Brain microvascular endothelial cell (primary cell): ENCODE measurements around the gene ADCY3.
A peak's percentile ranks its signal among the peaks of the same experiment; 100 is the strongest.

Experiments
- DNase-seq: peaks from one replicate; pipeline ENCODE4 v3.0.0-alpha.2; 2020
- H3K27ac ChIP-seq: fragments of 250-450 bp; sonication (Bioruptor Pico); 2 replicates; pipeline ENCODE4 v1.5.1; 2020; ENCODE audit warnings: mild to moderate bottlenecking, moderate library complexity
- H3K27me3 ChIP-seq: fragments of 250-450 bp; sonication (Bioruptor Pico); replicated peaks from 2 replicates; pipeline ENCODE4 v1.5.1; 2020; ENCODE audit warnings: mild to moderate bottlenecking
- H3K36me3 ChIP-seq: fragments of 250-450 bp; sonication (Bioruptor Pico); replicated peaks from 2 replicates; pipeline ENCODE4 v1.5.1; 2020; ENCODE audit warnings: mild to moderate bottlenecking
- H3K4me3 ChIP-seq: 2 replicates; pipeline ENCODE4 v1.5.1; 2011; ENCODE audit warnings: low read depth, mild to moderate bottlenecking, control low read depth, low read length, moderate library complexity
- CTCF ChIP-seq: IDR thresholded peaks from 2 replicates; pipeline ENCODE4 v1.5.1; 2011; ENCODE audit warnings: low read depth, mild to moderate bottlenecking, moderate library complexity, low read length, control low read depth, inconsistent platforms; ENCODE audit errors: missing control alignments
- in situ Hi-C: cut with HindIII; loops from 2 replicates; pipeline ENCODE4 v1.10.0; 2017; ENCODE audit warnings: low sequenced_read_pairs, low pct_ligation_motif_present

Gene ADCY3

GRCh38 chr2:24856791-24857211 is 63.2 kb downstream of the ADCY3 start:
- in situ Hi-C loops: no loop called here
- no peaks in the 10 kb centered on the region for H3K36me3 ChIP-seq
- H3K27me3 ChIP-seq: no peaks in the 10 kb centered on the region
- no peak overlapping the region for H3K4me3 ChIP-seq
- no peak for DNase-seq
- no peak for TF ChIP-seq CTCF
- H3K27ac ChIP-seq: no peak overlapping the region

- DNase-seq: peak; percentile 45
- no peak for TF ChIP-seq CTCF
- no peak overlapping the region for H3K4me3 ChIP-seq
- in situ Hi-C loops: no loop called here
- no peaks in the 10 kb centered on the region for H3K36me3 ChIP-seq
- H3K27me3 ChIP-seq: no peaks in the 10 kb centered on the region
- no peak overlapping the region for H3K27ac ChIP-seq
Observed at GRCh38 chr2:24855726-24856125, 64.3 kb downstream of the ADCY3 start.

DNA sequence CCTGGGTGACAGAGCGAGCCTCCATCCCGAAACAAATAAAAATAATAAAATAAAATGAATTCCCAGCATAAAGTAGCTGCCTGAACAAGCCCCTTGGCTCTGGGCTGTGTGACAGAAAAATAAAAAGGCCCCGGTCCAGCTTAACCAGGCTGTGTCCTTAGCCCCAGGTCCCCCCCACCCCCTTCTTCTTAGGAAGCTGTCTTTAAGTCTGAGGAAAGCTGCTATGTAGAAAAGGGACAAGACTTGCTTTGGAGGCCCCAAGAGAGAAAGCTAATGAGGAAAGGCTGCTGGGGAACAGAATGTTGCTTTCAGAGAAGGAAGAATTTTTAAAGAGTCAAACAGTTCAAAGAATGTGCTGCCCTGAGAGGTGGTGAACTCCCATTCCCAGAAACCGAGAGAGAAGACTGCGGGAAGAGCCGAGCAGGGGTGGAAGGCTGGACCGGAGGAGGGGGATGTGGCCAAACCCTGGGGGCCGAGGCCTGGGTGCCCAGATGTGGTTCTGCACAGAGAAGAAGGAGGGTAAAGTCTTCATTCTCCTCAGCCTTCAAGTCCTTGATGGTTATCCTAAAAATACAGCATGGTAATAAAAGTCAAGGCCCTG is 64.9 kb downstream of the ADCY3 start:
- H3K27ac ChIP-seq: no peak overlapping the region
- in situ Hi-C loops: no loop called here
- no peak for DNase-seq
- no peak for TF ChIP-seq CTCF
- H3K4me3 ChIP-seq: no peak overlapping the region
- H3K27me3 ChIP-seq: no peaks in the 10 kb centered on the region
- H3K36me3 ChIP-seq: no peaks in the 10 kb centered on the region

GRCh38 chr2:24853996-24854395 is 66.0 kb downstream of the ADCY3 start:
- TF ChIP-seq CTCF: no peak
- no peak overlapping the region for H3K4me3 ChIP-seq
- DNase-seq: no peak
- no peaks in the 10 kb centered on the region for H3K36me3 ChIP-seq
- in situ Hi-C loops: no loop called here
- H3K27me3 ChIP-seq: no peaks in the 10 kb centered on the region
- H3K27ac ChIP-seq: no peak overlapping the region

DNA sequence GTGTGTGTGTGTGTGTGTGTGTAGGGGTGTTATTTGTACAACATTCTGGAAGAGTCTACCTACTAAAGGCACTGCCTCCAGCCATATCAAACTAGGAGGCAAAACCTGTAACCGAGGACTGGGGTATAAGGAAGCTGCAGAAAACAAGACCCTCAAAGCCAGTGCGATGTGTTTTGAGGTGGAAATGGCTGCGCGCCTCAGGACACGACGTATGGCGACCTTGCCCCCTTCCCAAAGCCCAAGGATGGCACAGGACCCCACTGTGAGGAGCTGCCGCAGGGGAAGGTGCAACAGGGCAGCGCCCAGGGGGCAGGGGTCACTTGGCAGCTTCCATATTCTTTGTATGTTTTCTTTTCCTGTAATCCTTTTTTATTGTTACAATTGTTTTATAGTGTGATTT is 67.0 kb downstream of the ADCY3 start:
- Histone ChIP-seq H3K27me3 (no peaks in the 10 kb centered on the region), H3K36me3 (no peaks in the 10 kb centered on the region), H3K4me3 (no peak overlapping the region), H3K27ac (no peak overlapping the region)
- in situ Hi-C loops: no loop called here
- no peak for TF ChIP-seq CTCF
- no peak for DNase-seq

GRCh38 chr2:24852431-24853020 is 67.5 kb downstream of the ADCY3 start:
- no peak for DNase-seq
- no peak overlapping the region for H3K4me3 ChIP-seq
- H3K27me3 ChIP-seq: no peaks in the 10 kb centered on the region
- in situ Hi-C loops: no loop called here
- no peak overlapping the region for H3K27ac ChIP-seq
- H3K36me3 ChIP-seq: no peaks in the 10 kb centered on the region
- no peak for TF ChIP-seq CTCF
